A673 (cell line): Measurements from ENCODE around the gene NRTN. TPM values are rescaled to one million over a fixed set of nuclear protein-coding genes. Genes with fewer than 3 reads are reported as not detected.

Source experiments
- BruUV-seq: library from RNA; stranded (reverse); fragments of 400-500 nt; replicated peaks from 2 replicates; lab custom pipeline; 2021; lab: Mats Ljungman, UMichigan
- CTCF ChIA-PET: fragments of 300-600 bp; sonication (Branson Sonifier 250); formaldehyde crosslinking; loops from one replicate; lab custom pipeline; 2022; ENCODE audit warnings: antibody characterized with exemption; lab: Charles Lee
- POLR2A ChIA-PET: fragments of 300-600 bp; sonication (Branson Sonifier 250); formaldehyde crosslinking; loops from one replicate; lab custom pipeline; 2022; ENCODE audit warnings: antibody characterized with exemption; ENCODE audit not compliant: low non-redundant PET; lab: Charles Lee
- DNase-seq: peaks from one replicate; pipeline ENCODE4 v3.0.0-alpha.2; 2015; ENCODE audit warnings: low spot score
- H3K27ac ChIP-seq: fragments of 200-600 bp; sonication (generic); 2 replicates; pipeline ENCODE4 v1.5.1; 2016; ENCODE audit warnings: mixed run types, low read depth, mild to moderate bottlenecking, mixed read lengths, antibody characterized with exemption, low read length; ENCODE audit not compliant: poor library complexity, severe bottlenecking
- H3K27me3 ChIP-seq: fragments of 200-600 bp; sonication (generic); replicated peaks from 2 replicates; pipeline ENCODE4 v1.6.1; 2017; ENCODE audit warnings: mixed run types, low read depth, mild to moderate bottlenecking, mixed read lengths, antibody characterized with exemption, low read length; ENCODE audit not compliant: insufficient read depth, poor library complexity
- H3K36me3 ChIP-seq: fragments of 200-600 bp; sonication (generic); 2 replicates; pipeline ENCODE4 v1.6.1; 2016; ENCODE audit warnings: mixed run types, mild to moderate bottlenecking, mixed read lengths, antibody characterized with exemption, low read length; ENCODE audit not compliant: insufficient read depth, poor library complexity, severe bottlenecking
- H3K4me1 ChIP-seq: fragments of 200-600 bp; sonication (generic); 2 replicates; pipeline ENCODE4 v1.6.1; 2017; ENCODE audit warnings: mixed run types, mild to moderate bottlenecking, mixed read lengths, antibody characterized with exemption, low read length; ENCODE audit not compliant: insufficient read depth, poor library complexity, severe bottlenecking
- H3K4me3 ChIP-seq: fragments of 200-600 bp; sonication (generic); 2 replicates; pipeline ENCODE4 v1.5.1; 2016; ENCODE audit warnings: low read depth, mixed run types, mild to moderate bottlenecking, mixed read lengths, low read length; ENCODE audit not compliant: poor library complexity, severe bottlenecking
- H3K9me3 ChIP-seq: fragments of 200-600 bp; sonication (generic); 2 replicates; pipeline ENCODE4 v1.6.1; 2016; ENCODE audit warnings: mixed run types, low read depth, mild to moderate bottlenecking, mixed read lengths, antibody characterized with exemption, low read length; ENCODE audit not compliant: poor library complexity, severe bottlenecking
- EZH2 ChIP-seq: fragments of 200-600 bp; sonication (generic); IDR thresholded peaks from 2 replicates; pipeline ENCODE4 v1.6.1; 2017; ENCODE audit warnings: borderline replicate concordance, low read depth, mild to moderate bottlenecking, mixed read lengths, antibody characterized with exemption, low read length; ENCODE audit not compliant: poor library complexity, severe bottlenecking
- intact Hi-C: fragments of 100-400 bp; cut with micrococcal nuclease; formaldehyde crosslinking; loops from one replicate; pipeline ENCODE4 v1.10.0; 2022; ENCODE audit not compliant: unreplicated experiment
- total RNA-seq: library from RNA; stranded (reverse); gene quantifications from 2 replicates; pipeline ENCODE4 v1.2.3, GENCODE V29; 2021
- TF ChIP-seq, protein P1 (sequence below): fragments of 300-800, 200-600 bp; sonication (generic); conservative IDR thresholded peaks from 2 replicates; pipeline ENCODE4 v1.5.1; 2017; ENCODE audit warnings: low read depth, mild to moderate bottlenecking, antibody characterized with exemption, low read length, moderate library complexity, mixed read lengths

The NRTN gene
- total RNA-seq, 1 experiment from 2014 or later: 1.6 TPM

DNA sequence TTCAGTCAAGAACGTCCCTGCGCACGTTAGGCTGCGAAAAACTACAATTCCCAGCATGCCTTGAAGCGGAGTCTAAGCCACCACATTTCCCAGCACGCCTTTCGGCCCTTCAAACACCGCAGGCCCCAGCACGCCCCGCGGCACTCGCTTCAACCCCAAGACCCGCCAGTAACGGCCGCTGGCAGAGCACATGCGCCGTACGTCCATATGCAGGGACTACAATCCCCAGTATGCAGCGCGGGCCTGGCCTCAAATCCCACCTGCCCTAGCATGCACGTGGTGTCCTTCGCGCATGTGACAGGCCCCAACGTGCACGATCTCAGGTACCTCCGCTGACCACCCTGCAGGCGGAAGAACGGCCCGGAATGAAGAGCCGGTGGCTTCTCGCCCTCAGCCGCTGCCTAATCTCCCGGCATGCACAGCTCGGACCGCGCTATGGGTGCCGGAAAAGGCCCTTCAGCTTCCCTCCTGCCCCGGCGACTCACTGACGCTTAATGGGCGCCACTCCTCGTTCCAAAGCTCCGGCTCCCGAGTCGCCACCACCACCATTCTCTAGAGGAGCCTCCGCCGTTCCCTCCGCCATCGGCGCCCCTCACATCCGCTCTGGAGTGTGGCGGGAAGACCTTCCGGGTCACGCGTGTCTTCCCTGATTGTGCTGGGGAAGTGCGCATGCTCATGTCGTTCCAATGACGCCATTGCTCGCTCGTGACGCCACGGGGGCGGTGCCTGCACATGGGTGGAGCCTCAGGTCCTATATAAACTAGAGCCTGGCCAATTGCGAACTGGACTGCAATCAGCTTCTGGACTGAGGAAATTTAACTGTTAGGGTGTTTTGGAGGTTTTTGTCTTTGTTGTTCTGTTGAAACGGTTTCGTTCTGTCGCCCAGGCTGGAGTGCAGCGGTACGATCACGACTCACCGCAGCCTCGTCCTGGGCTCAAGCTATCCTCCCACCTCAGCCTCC is 14.0 kb upstream of the NRTN start, which contains the start of gene DUS3L:
Gene DUS3L, minus strand, starts transcription at position 605 of the 962 bp plus-strand sequence. Its CDS starts 22 bp downstream, at position 583.
- BruUV-seq: TSS peak; percentile 85
- peak within 1 kb of the TSS; percentile 72 for H3K4me3 ChIP-seq
- peaks cover 7% of the 10 kb centered on the region for H3K4me1 ChIP-seq
- CTCF ChIA-PET: interaction anchor here (0.6 to 1.3 kb wide), 2 partner anchors 11 to 13 kb away, joined by 5 read pairs; no protein-coding TSS in a partner anchor
- no peak for TF ChIP-seq EZH2
- TF ChIP-seq, protein P1, sequence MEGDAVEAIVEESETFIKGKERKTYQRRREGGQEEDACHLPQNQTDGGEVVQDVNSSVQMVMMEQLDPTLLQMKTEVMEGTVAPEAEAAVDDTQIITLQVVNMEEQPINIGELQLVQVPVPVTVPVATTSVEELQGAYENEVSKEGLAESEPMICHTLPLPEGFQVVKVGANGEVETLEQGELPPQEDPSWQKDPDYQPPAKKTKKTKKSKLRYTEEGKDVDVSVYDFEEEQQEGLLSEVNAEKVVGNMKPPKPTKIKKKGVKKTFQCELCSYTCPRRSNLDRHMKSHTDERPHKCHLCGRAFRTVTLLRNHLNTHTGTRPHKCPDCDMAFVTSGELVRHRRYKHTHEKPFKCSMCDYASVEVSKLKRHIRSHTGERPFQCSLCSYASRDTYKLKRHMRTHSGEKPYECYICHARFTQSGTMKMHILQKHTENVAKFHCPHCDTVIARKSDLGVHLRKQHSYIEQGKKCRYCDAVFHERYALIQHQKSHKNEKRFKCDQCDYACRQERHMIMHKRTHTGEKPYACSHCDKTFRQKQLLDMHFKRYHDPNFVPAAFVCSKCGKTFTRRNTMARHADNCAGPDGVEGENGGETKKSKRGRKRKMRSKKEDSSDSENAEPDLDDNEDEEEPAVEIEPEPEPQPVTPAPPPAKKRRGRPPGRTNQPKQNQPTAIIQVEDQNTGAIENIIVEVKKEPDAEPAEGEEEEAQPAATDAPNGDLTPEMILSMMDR: no peak
- peak within 1 kb of the TSS; percentile 98 for H3K27ac ChIP-seq
- DNase-seq: peak; percentile 99
- no peaks in the 10 kb centered on the region for H3K9me3 ChIP-seq
- POLR2A ChIA-PET: no interaction called here
- H3K27me3 ChIP-seq: no peaks in the 10 kb centered on the region
- H3K36me3 ChIP-seq: peaks cover 41% of the 10 kb centered on the region
- intact Hi-C loops: no loop called here

DNA sequence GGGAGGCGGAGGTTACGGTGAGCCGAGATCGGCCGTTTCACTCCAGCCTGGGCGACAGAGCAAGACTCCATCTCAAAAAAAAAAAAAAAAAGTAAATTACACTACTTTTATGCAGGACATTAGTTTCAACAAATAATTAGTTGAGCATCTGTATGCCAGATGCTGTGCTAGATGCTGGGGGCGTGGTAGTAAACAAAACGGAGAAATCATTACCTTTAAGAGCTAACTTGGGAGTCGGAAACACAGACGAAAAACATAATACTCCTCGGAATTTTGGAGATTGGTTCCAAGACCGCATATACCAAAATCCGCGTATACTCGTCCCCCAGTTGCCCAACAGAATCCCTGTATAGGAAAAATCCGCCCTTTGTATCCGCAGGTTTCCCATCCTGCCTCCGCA is 12.6 kb upstream of the NRTN start:
- Histone ChIP-seq H3K27me3 (no peaks in the 10 kb centered on the region), H3K27ac (no peak overlapping the region), H3K9me3 (no peaks in the 10 kb centered on the region), H3K4me3 (no peak overlapping the region), H3K4me1 (peaks cover 7% of the 10 kb centered on the region), H3K36me3 (peaks cover 30% of the 10 kb centered on the region)
- TF ChIP-seq EZH2: no peak
- TF ChIP-seq, protein P1: no peak
- ChIA-PET POLR2A (interaction anchor here (0.7 kb wide), 1 partner anchor 180 kb away, joined by 10 read pairs; no protein-coding TSS in a partner anchor), CTCF (no interaction called here)
- no TSS peak for BruUV-seq
- DNase-seq: no peak
- intact Hi-C loops: no loop called here

DNA sequence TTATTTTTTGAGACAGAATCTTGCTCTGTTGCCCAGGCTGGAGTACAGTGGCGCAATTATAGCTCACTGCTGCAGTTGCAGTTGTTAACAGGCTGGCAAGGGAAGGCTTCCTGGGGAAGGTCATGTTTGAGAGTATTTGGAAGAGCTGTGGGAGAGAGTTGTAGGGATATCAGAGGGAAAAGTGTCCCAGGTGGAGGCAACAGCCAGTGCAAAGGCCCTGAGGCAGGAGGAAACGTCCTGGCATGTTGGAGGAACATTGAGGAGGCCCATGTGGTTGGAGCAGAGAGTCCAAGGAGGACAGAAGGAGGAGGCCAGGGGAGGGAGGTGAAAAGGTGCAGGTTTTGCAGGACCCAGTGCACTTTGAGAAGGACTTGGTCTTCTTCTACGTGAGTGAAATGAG is 11.7 kb upstream of the NRTN start:
- intact Hi-C loops: no loop called here
- POLR2A ChIA-PET: interaction anchor here (0.5 kb wide), 1 partner anchor 61 kb away, joined by 4 read pairs; no protein-coding TSS in a partner anchor

More for the DNA sequence above, 11.7 kb upstream of the NRTN start:
- no peak for DNase-seq
- peaks cover 7% of the 10 kb centered on the region for H3K4me1 ChIP-seq
- BruUV-seq: no TSS peak
- H3K9me3 ChIP-seq: no peaks in the 10 kb centered on the region
- H3K27ac ChIP-seq: no peak overlapping the region
- H3K36me3 ChIP-seq: peaks cover 20% of the 10 kb centered on the region
- CTCF ChIA-PET: interaction anchor here (0.6 to 1.1 kb wide), 5 partner anchors 11 to 373 kb away, joined by 3 to 19 read pairs (median 3); no protein-coding TSS in a partner anchor
- no peaks in the 10 kb centered on the region for H3K27me3 ChIP-seq
- no peak overlapping the region for H3K4me3 ChIP-seq
- TF ChIP-seq, protein P1: no peak
- no peak for TF ChIP-seq EZH2
